Measurements from ENCODE around the gene PPP2R1B. TPM values are rescaled to one million over a fixed set of nuclear protein-coding genes. Genes with fewer than 3 reads are reported as not detected.

The PPP2R1B gene
- total and polyA plus RNA-seq, 2 donors (not counting 3 experiments of a cell fraction or from before 2014, with no cell fraction given) = 18.0 to 50.8 TPM

- no peak for TF ChIP-seq MYC (IDR thresholded peaks at IDR 0.05; ENCODE audit: low read depth, low read length)
- TF ChIP-seq POLR2A (IDR thresholded peaks at IDR 0.05; ENCODE audit: low read depth, low read length) = no peak
- no peak for TF ChIP-seq EZH2 (IDR thresholded peaks at IDR 0.05; ENCODE audit: borderline replicate concordance, low read depth, low read length, severe bottlenecking)
- TF ChIP-seq GATA2 (IDR thresholded peaks at IDR 0.05; ENCODE audit: insufficient read depth, insufficient read length, low read depth, low read length) = no peak
- no peak for TF ChIP-seq CTCF (IDR thresholded peaks at IDR 0.05; ENCODE audit: extremely low read depth in 1 of 2, insufficient read depth in 1 of 2, low read depth in 1 of 2, low read length in 2 of 2)
- no peak for TF ChIP-seq POLR2AphosphoS5 (IDR thresholded peaks at IDR 0.05; ENCODE audit: insufficient read depth, low read depth, low read length)
- TF ChIP-seq FOS (IDR thresholded peaks at IDR 0.05; ENCODE audit: borderline replicate concordance, insufficient read depth, low read length) = no peak
- no peak for TF ChIP-seq JUN (IDR thresholded peaks at IDR 0.05; ENCODE audit: borderline replicate concordance, insufficient read depth, insufficient read length, low read depth)
- TF ChIP-seq, protein P1, sequence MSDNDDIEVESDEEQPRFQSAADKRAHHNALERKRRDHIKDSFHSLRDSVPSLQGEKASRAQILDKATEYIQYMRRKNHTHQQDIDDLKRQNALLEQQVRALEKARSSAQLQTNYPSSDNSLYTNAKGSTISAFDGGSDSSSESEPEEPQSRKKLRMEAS (IDR thresholded peaks at IDR 0.05; ENCODE audit: insufficient read depth, insufficient read length) = no peak
- POLR2A ChIA-PET = no interaction called here
These were observed 27.7 kb upstream of the PPP2R1B start for GRCh38 chr11:111793863-111794262.

More at GRCh38 chr11:111793863-111794262, 27.7 kb upstream of the PPP2R1B start:
- CTCF ChIA-PET = interaction anchor here (2.9 kb wide), 1 partner anchor 17 kb away, joined by 13 read pairs; no protein-coding TSS in a partner anchor
- BruUV-seq (replicated peaks) = no TSS peak
- Histone ChIP-seq H3K9ac (replicated peaks; ENCODE audit: extremely low read depth, insufficient read depth, low read length) (no peak overlapping the region), H3K4me3 (replicated peaks in 1 of 3; ENCODE audit: insufficient read depth in 1 of 3, low read depth in 1 of 3, low read length in 3 of 3) (no peak overlapping the region), H3K9me1 (replicated peaks; ENCODE audit: control insufficient read depth, extremely low read depth, insufficient read depth, low read length) (no peaks in the 10 kb centered on the region), H2AFZ (ENCODE audit: low read depth, low read length) (no peak overlapping the region), H3K27ac (ENCODE audit: insufficient read depth, low read depth, low read length) (no peak overlapping the region), H3K36me3 (ENCODE audit: control insufficient read depth in 2 of 2, extremely low read depth in 1 of 2, insufficient read depth in 2 of 2, low read length in 2 of 2) (no peaks in the 10 kb centered on the region), H4K20me1 (replicated peaks; ENCODE audit: control insufficient read depth, extremely low read depth, insufficient read depth, low read length) (no peaks in the 10 kb centered on the region), H3K9me3 (replicated peaks; ENCODE audit: control insufficient read depth, insufficient read depth, low read length) (no peaks in the 10 kb centered on the region), H3K79me2 (ENCODE audit: control insufficient read depth, insufficient read depth, low read length) (no peaks in the 10 kb centered on the region), H3K27me3 (ENCODE audit: control insufficient read depth in 2 of 2, insufficient read depth in 2 of 2, low read length in 2 of 2) (no peaks in the 10 kb centered on the region), H3K4me2 (ENCODE audit: insufficient read depth, low read length) (no peak overlapping the region), H3K4me1 (ENCODE audit: control insufficient read depth, extremely low read depth, insufficient read depth, low read length) (no peaks in the 10 kb centered on the region)
- intact Hi-C loops (cut with micrococcal nuclease) (loop anchor here (1.0 kb wide), 1 partner anchor 28 kb away; the partner anchor contains the start of gene PPP2R1B), dilution Hi-C loops (cut with MboI; ENCODE audit: extremely low pct_ligation_motif_present, low sequenced_read_pairs) (no loop called here)
- DNase-seq (ENCODE audit: low read depth, low spot score) (no peak), FAIRE-seq (no peak)
